Esophagus squamous epithelium (tissue), 5 donors: ENCODE measurements around the gene TWIST2. TPM values are rescaled to one million over a fixed set of nuclear protein-coding genes. Genes with fewer than 3 reads are reported as not detected.

Experiments used
- DNase-seq: peaks from one replicate; lab custom pipeline; 2025; lab: John Stamatoyannopoulos, UW
- H3K27ac ChIP-seq, 4 donors: fragments of 200-600 bp; sonication (generic); one replicate each; pipeline ENCODE4 v1.5.1; 2016 to 2019; ENCODE audit warnings: mild to moderate bottlenecking in 1 of 4
- H3K27me3 ChIP-seq, 4 donors: fragments of 200-600 bp; sonication (generic); 1 replicate in 3 of 4; 2 replicates in 1 of 4; pipeline versions ENCODE4 v1.5.1 to v1.6.0; 2017 to 2021; ENCODE audit warnings: antibody characterized with exemption in 1 of 4
- H3K36me3 ChIP-seq, 3 donors: fragments of 200-600 bp; sonication (generic); one replicate each; pipeline ENCODE4 v1.5.1; 2016 to 2019
- H3K4me1 ChIP-seq, 3 donors: fragments of 200-600 bp; sonication (generic); one replicate each; pipeline ENCODE4 v1.5.1; 2017 to 2019
- H3K4me3 ChIP-seq, 4 donors: fragments of 200-600 bp; sonication (generic); 1 replicate in 3 of 4; 2 replicates in 1 of 4; pipeline ENCODE4 v1.5.1; 2016 to 2019; ENCODE audit warnings: mild to moderate bottlenecking in 2 of 4, moderate library complexity in 1 of 4
- H3K9me3 ChIP-seq, 3 donors: fragments of 200-600 bp; sonication (generic); one replicate each; pipeline ENCODE4 v1.5.1; 2016 to 2019
- CTCF ChIP-seq, 6 experiments: fragments of 450-650 bp in 4 of 6; fragments of 200-600 bp in 2 of 6; sonication (generic) in 2 of 6; IDR thresholded peaks; one replicate each; pipeline ENCODE4 v1.5.1; 2016 to 2019; ENCODE audit warnings: antibody characterized with exemption in 6 of 6, mild to moderate bottlenecking in 4 of 6, moderate library complexity in 4 of 6
- POLR2A ChIP-seq, 4 donors: fragments of 450-650 bp; IDR thresholded peaks; one replicate each; pipeline ENCODE4 v1.6.1; 2017; ENCODE audit warnings: antibody characterized with exemption in 4 of 4, mild to moderate bottlenecking in 4 of 4, moderate library complexity in 3 of 4
- WGBS, 2 donors: methylation state at CpG; one replicate each; pipeline ENCODE4 v1.1.5; 2018; 5-methylcytosine and 5-hydroxymethylcytosine counted together
- intact Hi-C: fragments of 100-400 bp; cut with DNase I; formaldehyde crosslinking; loops from one replicate; pipeline ENCODE4 v1.15.0; 2022
- total RNA-seq, 4 donors: library from RNA; depleted of rRNA; stranded (reverse); fragments of >200 nt; gene quantifications; one replicate each; pipeline ENCODE4 v1.1.0, GENCODE V29; 2016
- donor health status: DM: yes; HTN: yes; CAD: no.

Gene TWIST2
- total RNA-seq, 4 donors from 2014 or later, result 3.1 to 33.0 (median 4.9) TPM

- no peaks in the 10 kb centered on the region for H3K9me3 ChIP-seq
- H3K27ac ChIP-seq, result no peak overlapping the region
- no peak for DNase-seq
- intact Hi-C loops, result no loop called here
- no peak for TF ChIP-seq CTCF (IDR thresholded peaks at IDR 0.05)
- TF ChIP-seq POLR2A (IDR thresholded peaks at IDR 0.05), result no peak
- H3K36me3 ChIP-seq, result no peaks in the 10 kb centered on the region
- H3K27me3 ChIP-seq, result no peaks in the 10 kb centered on the region
- H3K4me1 ChIP-seq, result peaks cover 0 to 7% (median 0%) of the 10 kb centered on the region in 3 donors
- WGBS, 2 donors, result 84 to 88% methylated on average over 9 to 18 of the region's 20 CpGs
- H3K4me3 ChIP-seq, result no peak overlapping the region
Measured at GRCh38 chr2:238906254-238906935, 58.5 kb downstream of the TWIST2 start.

- intact Hi-C loops, result no loop called here
Measured at GRCh38 chr2:238906936-238907716, 59.2 kb downstream of the TWIST2 start.

GRCh38 chr2:238907717-238908173 is 59.9 kb downstream of the TWIST2 start:
- no peak for DNase-seq
- intact Hi-C loops, result no loop called here
- H3K4me1 ChIP-seq, result peaks cover 0 to 7% (median 0%) of the 10 kb centered on the region in 3 donors
- H3K36me3 ChIP-seq, result no peaks in the 10 kb centered on the region
- no peak overlapping the region for H3K4me3 ChIP-seq
- WGBS, 2 donors, result 86 to 94% methylated on average over 5 of the region's 5 CpGs
- no peaks in the 10 kb centered on the region for H3K9me3 ChIP-seq
- no peaks in the 10 kb centered on the region for H3K27me3 ChIP-seq
- TF ChIP-seq POLR2A (IDR thresholded peaks at IDR 0.05), result no peak
- no peak for TF ChIP-seq CTCF (IDR thresholded peaks at IDR 0.05)
- no peak overlapping the region for H3K27ac ChIP-seq

More at GRCh38 chr2:238906936-238907716, 59.2 kb downstream of the TWIST2 start:
- Histone ChIP-seq H3K4me3 (no peak overlapping the region), H3K27me3 (no peaks in the 10 kb centered on the region), H3K36me3 (no peaks in the 10 kb centered on the region), H3K4me1 (peaks cover 0 to 7% (median 0%) of the 10 kb centered on the region in 3 donors), H3K9me3 (no peaks in the 10 kb centered on the region), H3K27ac (no peak overlapping the region)
- TF ChIP-seq POLR2A (IDR thresholded peaks at IDR 0.05) (no peak), CTCF (IDR thresholded peaks at IDR 0.05) (no peak)
- no peak for DNase-seq
- WGBS, 2 donors, result 69 to 90% methylated on average over 8 to 10 of the region's 24 CpGs

- H3K27ac ChIP-seq, result peak overlapping the region in 3 of 4 donors; percentile 14 to 57 (median 28)
- intact Hi-C loops, result no loop called here
- H3K36me3 ChIP-seq, result no peaks in the 10 kb centered on the region
- no peaks in the 10 kb centered on the region for H3K27me3 ChIP-seq
- 35 to 71% methylated on average over 5 to 23 of the region's 43 CpGs for WGBS, 2 donors
- no peak for DNase-seq
- TF ChIP-seq CTCF (IDR thresholded peaks at IDR 0.05) (no peak), POLR2A (IDR thresholded peaks at IDR 0.05) (no peak)
- H3K4me1 ChIP-seq, result peaks cover 0 to 7% (median 0%) of the 10 kb centered on the region in 3 donors
- H3K9me3 ChIP-seq, result no peaks in the 10 kb centered on the region
- no peak overlapping the region for H3K4me3 ChIP-seq
Measured at GRCh38 chr2:238908960-238909951, 61.4 kb downstream of the TWIST2 start.
